Activated CD4-positive, alpha-beta T cell treated with anti-CD3 and anti-CD28 coated beads, Interleukin-2, amount 50 U/mL, for 48 hours (primary cell): ENCODE results near the gene NGFR.
"Not testable (repeated sequence)": the region's sequence is repeated elsewhere in the genome, so short reads cannot be mapped to it uniquely, and the experiment has no call there.

Experiments
- DNase-seq, 2 experiments: peaks; one replicate each; pipeline ENCODE4 v3.0.0-alpha.2; 2020

Gene NGFR

DNA sequence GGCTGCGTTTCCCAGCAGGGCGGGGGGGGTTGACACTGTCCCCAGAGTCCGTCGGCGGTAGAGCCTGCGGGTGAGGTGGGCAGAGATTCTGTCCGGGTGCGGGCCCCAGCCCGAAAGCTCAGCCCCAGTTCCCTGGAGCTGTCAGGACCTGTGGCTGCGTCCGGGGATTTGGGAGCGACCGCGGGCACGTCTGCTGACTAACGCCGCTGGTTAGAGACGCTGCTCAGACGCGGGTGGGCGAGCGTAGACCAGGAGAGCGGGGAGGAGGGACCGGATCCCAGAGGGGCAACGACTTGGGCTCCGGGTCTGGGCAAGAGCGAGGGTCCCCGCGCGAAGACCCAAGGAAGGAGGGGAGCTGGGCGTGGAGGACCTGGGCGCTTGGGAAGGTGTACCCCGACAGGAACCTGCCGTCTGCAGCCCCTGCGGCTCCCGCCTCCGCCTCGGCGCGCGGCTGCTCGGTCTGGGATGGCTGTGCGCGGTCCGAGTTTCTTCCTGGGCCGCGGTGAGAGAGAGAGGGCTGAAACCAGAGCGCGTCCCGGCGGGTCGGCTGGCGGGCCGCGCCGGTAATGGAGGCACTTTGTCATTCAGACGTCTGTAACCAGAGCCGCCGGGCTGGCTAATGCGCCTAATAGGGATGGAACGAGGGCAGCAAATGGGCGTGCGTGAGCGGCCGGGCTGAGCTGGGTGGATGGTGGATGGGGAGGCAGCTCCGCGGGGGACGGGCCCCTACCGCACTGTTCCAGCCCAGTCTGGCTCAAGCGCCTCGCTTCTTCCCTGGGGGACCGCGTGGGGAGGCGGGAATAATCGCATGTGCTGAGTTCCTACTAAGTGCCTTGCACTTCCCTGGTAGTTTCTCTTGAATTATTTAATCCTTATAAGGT lies 2.3 kb downstream of the NGFR start:
- peak; percentile 12 to 26 for DNase-seq

DNA sequence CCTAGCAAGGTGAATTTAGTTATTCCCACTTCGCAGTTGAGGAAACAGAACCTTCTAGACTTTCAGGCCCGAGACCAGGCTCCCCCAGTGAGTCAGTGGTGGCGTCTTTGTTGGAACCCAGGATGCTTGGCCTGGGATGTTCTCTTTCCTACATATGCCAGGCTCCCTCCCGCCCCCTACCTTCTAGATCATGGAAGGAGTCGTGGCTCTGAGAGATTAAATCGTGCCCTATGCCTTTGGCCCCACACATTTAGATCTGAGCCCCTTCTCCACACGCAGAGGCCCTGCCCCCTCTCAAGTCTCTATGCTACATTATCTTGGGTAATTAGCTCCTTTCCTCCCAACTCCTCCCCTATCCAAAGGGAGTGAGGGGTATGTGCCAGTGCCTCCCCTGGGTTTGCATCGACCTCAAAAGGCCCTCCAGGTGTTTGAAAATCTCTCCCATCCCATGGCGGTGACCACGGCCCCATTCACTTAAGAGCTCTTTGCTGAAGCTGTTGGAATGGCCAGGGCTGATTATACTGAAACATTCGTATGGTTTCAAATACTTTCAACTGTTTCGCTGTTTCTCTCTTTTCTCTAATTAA lies 3.0 kb downstream of the NGFR start:
- peak in 1 of 2 experiments; percentile 2 for DNase-seq

GRCh38 chr17:49501496-49501895 lies 6.4 kb downstream of the NGFR start:
- DNase-seq: no peak

GRCh38 chr17:49502254-49502653 lies 7.2 kb downstream of the NGFR start:
- no peak for DNase-seq

- DNase-seq: not testable (repeated sequence)
Observed at GRCh38 chr17:49502680-49503079, 7.6 kb downstream of the NGFR start.

DNA sequence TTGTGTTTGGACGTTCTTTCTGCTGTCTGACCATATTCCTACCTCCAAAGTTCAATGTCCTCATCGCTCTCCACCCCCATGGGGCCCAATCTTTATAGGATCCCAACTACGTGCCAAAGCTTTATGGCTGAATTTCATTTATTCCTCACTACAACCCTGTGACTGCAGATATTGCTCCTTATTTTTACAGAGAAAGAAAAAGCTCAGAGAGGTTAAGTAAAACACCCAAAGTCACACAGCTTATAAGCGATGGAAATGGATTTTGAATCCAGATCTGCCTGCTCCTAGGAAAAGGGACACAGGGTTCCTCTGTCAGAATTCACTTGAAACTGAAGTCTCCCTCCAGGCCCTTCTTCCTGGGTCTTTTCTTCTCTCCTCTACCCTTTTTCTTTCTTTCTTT lies 9.3 kb downstream of the NGFR start:
- DNase-seq: no peak

GRCh38 chr17:49505854-49506253 lies 10.8 kb downstream of the NGFR start:
- no peak for DNase-seq

GRCh38 chr17:49506282-49506681 lies 11.2 kb downstream of the NGFR start:
- no peak for DNase-seq

DNA sequence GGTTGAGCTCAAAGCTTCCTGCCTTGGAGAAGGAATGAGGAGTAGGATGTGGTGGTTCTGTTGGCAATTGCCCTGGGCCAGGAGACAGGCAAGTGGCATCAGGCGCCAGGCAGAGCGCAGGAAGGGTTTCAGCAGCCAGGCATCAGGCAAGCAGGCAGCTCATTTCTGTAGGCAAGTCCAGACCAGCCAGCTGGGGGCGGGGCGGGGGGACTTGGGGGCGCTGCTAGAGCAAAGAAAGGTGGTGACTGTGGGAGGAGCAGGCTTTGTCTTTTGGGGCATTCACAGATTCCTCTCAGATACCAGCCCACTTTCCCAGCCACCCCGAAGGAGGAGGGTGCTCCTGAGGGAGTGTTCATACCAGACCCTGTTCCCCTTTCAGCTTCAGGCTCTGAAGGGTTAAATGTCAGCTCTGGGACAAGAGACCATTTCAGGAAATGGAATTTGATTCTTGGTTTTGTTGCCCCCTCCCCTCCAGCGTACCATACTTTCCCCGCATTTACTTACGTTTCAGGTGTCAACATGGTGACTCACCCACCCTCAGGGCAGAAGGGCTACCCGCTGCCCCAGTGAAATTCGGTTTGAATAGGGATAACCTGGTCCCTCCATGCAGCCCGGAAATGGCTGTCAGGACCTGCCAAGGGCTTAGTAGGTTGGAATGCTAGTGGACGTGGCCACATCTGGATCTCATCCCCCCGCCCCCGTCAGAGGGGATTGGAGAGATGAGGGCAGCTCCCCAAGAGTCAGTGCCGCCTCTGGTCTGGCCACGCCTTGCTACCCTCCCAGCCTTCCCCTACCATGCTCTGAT lies 13.2 kb downstream of the NGFR start:
- DNase-seq: no peak

DNA sequence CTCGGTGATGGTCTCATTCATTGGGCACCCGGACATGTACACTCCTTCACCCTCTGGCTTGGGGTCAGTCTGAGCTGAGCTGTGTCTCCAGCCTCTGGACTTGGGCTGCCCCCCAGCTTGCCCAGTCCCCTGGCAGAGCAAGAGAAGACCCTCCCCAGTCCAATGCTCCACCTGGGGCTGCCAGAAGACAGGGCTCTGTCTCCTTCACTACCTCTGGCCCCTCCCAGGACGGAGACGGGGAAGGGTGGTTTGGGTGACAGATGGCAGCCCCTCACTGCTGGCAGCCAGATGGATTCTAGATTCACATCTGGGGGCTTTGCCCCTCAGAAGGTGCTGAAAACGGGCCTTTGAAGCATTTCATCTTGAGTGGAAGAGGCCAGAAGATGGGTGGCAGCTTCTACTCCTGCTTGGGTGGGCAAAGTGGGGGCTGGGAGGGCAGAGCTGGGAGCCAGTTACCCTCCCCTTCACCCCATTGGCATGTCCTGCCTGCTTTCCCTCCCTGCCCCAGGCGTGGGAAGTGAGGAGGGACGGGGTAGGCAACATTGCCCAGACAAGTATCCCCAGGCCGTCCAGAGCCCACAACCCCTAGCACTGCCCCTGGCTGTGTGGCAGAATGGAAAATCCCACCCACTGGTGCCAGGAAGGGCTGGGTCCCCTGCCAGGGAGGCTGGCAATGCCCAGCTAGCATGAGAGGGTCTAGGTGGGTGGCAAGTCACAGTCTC lies 13.9 kb downstream of the NGFR start:
- no peak for DNase-seq

GRCh38 chr17:49509588-49509917 lies 14.5 kb downstream of the NGFR start:
- DNase-seq: no peak

GRCh38 chr17:49510059-49510719 lies 15.1 kb downstream of the NGFR start:
- DNase-seq: no peak

- DNase-seq: no peak
Observed at GRCh38 chr17:49510720-49511110, 15.6 kb downstream of the NGFR start.

DNA sequence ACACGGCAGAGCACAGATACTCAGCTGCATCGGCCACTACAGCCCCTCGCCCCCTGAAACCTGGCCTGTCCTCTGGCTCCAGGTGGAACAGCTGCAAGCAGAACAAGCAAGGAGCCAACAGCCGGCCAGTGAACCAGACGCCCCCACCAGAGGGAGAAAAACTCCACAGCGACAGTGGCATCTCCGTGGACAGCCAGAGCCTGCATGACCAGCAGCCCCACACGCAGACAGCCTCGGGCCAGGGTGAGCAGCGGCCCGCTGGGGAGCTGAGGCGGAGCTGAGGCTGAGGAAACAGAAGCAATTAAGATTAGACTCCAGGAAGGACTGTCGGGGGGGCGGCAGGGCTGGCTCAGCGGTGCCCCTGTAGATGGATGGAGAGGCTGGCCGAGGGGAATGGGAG lies 16.7 kb downstream of the NGFR start:
- no peak for DNase-seq

GRCh38 chr17:49512296-49513043 lies 17.4 kb downstream of the NGFR start:
- DNase-seq: no peak

DNA sequence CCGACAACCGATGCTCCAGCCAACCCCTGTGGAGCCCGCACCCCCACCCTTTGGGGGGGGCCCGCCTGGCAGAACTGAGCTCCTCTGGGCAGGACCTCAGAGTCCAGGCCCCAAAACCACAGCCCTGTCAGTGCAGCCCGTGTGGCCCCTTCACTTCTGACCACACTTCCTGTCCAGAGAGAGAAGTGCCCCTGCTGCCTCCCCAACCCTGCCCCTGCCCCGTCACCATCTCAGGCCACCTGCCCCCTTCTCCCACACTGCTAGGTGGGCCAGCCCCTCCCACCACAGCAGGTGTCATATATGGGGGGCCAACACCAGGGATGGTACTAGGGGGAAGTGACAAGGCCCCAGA lies 17.9 kb downstream of the NGFR start:
- DNase-seq: no peak

- no peak for DNase-seq
Observed at GRCh38 chr17:49513641-49514040, 18.5 kb downstream of the NGFR start.

DNA sequence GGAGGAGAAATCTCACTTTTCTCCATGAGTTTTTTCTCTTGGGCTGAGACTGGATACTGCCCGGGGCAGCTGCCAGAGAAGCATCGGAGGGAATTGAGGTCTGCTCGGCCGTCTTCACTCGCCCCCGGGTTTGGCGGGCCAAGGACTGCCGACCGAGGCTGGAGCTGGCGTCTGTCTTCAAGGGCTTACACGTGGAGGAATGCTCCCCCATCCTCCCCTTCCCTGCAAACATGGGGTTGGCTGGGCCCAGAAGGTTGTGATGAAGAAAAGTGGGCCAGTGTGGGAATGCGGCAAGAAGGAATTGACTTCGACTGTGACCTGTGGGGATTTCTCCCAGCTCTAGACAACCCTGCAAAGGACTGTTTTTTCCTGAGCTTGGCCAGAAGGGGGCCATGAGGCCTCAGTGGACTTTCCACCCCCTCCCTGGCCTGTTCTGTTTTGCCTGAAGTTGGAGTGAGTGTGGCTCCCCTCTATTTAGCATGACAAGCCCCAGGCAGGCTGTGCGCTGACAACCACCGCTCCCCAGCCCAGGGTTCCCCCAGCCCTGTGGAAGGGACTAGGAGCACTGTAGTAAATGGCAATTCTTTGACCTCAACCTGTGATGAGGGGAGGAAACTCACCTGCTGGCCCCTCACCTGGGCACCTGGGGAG lies 19.1 kb downstream of the NGFR start:
- no peak for DNase-seq

GRCh38 chr17:49515196-49515770 lies 20.2 kb downstream of the NGFR start:
- DNase-seq: no peak

DNA sequence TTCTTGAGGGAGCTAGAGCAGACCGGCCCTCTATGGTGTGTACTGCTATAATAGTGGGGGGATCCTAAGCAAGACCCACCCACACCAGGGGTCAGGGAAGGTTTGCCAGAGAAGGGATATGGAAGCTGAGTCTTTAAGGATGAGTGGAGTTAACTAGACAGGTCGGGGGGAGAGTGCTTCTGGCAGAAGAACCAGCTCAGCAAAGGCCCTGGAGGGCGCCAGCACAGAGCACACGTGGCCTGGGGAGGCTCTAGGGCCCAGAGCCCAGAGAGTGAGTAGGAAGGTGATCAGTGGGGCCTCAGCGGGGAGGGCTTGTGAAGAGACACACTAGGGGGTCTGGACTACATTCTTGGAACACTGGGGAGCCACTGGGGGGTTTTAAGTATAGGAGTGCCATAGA lies 21.1 kb downstream of the NGFR start:
- DNase-seq: no peak
